Measurements from ENCODE around the gene KRTAP5-5.
"Not testable (repeated sequence)": the region's sequence is repeated elsewhere in the genome, so short reads cannot be mapped to it uniquely, and the experiment has no call there.

KRTAP5-5 gene

DNA sequence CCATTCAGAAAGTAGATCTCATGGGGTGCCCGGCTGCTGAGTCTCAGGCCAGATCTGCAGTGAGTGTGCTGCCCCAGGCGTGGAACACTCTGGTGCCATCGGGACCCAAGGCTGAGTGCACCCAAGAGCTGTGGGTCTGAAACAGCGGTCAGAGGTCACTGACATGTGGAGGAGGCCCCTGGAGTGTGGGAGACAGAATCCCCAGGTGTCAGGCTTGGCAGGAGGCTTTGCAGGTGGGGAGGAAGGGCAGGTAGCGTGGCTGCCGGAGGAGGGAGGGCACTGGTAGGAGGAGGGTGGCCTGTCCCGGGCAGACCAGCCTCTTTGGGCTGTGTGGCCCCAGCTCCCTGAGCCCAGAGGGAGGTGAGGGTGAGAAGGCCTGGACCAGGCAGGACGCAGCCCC is 35.7 kb downstream of the KRTAP5-5 start:
- Histone ChIP-seq H3K4me3 (replicated peaks; ENCODE audit: low read depth, low read length) (no peak overlapping the region), H3K36me3 (ENCODE audit: control insufficient read depth, insufficient read depth, low read length) (no peaks in the 10 kb centered on the region), H3K27me3 (replicated peaks; ENCODE audit: control insufficient read depth, insufficient read depth, low read length) (no peaks in the 10 kb centered on the region; the same call in 1 of the 2 replicates)
- TF ChIP-seq, protein P1, sequence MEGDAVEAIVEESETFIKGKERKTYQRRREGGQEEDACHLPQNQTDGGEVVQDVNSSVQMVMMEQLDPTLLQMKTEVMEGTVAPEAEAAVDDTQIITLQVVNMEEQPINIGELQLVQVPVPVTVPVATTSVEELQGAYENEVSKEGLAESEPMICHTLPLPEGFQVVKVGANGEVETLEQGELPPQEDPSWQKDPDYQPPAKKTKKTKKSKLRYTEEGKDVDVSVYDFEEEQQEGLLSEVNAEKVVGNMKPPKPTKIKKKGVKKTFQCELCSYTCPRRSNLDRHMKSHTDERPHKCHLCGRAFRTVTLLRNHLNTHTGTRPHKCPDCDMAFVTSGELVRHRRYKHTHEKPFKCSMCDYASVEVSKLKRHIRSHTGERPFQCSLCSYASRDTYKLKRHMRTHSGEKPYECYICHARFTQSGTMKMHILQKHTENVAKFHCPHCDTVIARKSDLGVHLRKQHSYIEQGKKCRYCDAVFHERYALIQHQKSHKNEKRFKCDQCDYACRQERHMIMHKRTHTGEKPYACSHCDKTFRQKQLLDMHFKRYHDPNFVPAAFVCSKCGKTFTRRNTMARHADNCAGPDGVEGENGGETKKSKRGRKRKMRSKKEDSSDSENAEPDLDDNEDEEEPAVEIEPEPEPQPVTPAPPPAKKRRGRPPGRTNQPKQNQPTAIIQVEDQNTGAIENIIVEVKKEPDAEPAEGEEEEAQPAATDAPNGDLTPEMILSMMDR (IDR thresholded peaks at IDR 0.05; ENCODE audit: insufficient read depth, low read length, poor library complexity, severe bottlenecking) = no peak
- DNase-seq (ENCODE audit: extremely low read depth, insufficient read length) = no peak

DNA sequence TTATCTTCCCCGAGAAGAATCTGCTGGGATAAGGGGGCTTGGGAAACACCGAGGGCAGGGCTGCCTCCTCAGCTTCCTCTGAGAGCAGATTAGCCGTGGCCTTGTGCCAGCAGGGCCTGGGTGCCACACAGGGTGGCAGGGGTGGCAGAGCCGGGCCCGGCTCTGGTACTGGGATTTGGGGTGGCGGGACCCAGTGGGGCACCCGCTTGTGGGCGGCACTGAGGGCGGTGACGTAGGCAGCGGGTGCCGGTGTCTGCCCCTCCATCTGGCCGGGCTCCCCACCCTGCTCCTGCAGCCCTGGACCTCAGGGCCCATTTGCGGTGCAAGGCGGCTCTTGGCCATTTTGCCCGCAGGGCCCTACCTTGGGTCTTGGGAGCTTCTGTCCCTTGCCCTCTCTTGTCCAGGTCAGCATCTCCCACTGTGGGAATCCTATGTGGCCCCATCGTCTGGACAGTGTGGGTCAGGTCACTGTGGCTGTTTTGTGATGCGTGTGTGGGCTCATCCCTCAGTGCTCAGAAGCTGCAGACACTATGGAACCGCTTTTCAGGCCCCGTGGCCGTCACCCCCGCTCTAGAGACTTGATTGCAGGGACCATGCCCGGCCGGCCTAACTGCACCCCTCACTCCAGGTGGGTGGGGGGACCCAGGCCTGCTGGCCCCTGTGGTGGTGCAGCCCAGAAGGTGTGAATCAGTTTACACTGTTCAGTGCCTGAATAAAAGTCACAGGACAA is 37.7 kb downstream of the KRTAP5-5 start:
- TF ChIP-seq, protein P1 (IDR thresholded peaks at IDR 0.05; ENCODE audit: insufficient read depth, low read length, poor library complexity, severe bottlenecking) = no peak
- no peaks in the 10 kb centered on the region; the same call in 1 of the 2 replicates for H3K27me3 ChIP-seq (replicated peaks; ENCODE audit: control insufficient read depth, insufficient read depth, low read length)

DNA sequence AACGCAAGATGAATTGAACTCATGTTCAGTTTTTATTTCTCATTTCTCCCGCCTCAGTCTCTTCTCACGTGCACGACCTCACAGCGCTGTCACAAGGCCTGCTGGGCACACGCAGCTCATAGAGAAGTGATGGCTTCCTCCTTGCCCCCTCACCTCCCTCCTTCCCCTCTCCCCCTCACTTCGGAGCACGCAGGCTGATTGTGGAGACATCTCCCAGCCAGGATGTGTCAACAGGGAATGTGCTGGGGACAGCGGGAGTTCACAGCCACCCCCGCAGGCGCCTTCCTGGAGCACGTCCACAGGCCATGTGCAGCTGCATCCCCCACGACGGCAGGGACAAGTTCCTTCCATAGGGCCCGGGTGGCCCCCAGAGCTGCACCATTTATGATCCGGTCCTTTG is 38.3 kb downstream of the KRTAP5-5 start:
- H3K27me3 ChIP-seq (replicated peaks; ENCODE audit: control insufficient read depth, insufficient read depth, low read length) = no peaks in the 10 kb centered on the region; the same call in 1 of the 2 replicates
- no peak for DNase-seq (ENCODE audit: extremely low read depth, insufficient read length)
- H3K36me3 ChIP-seq (ENCODE audit: control insufficient read depth, insufficient read depth, low read length) = no peaks in the 10 kb centered on the region
- H3K4me3 ChIP-seq (replicated peaks; ENCODE audit: low read depth, low read length) = no peak overlapping the region
- TF ChIP-seq, protein P1 (IDR thresholded peaks at IDR 0.05; ENCODE audit: insufficient read depth, low read length, poor library complexity, severe bottlenecking) = no peak

More for the DNA sequence above, 37.7 kb downstream of the KRTAP5-5 start:
- no peak for DNase-seq (ENCODE audit: extremely low read depth, insufficient read length)
- Histone ChIP-seq H3K4me3 (replicated peaks; ENCODE audit: low read depth, low read length) (no peak overlapping the region), H3K36me3 (ENCODE audit: control insufficient read depth, insufficient read depth, low read length) (no peaks in the 10 kb centered on the region)

DNA sequence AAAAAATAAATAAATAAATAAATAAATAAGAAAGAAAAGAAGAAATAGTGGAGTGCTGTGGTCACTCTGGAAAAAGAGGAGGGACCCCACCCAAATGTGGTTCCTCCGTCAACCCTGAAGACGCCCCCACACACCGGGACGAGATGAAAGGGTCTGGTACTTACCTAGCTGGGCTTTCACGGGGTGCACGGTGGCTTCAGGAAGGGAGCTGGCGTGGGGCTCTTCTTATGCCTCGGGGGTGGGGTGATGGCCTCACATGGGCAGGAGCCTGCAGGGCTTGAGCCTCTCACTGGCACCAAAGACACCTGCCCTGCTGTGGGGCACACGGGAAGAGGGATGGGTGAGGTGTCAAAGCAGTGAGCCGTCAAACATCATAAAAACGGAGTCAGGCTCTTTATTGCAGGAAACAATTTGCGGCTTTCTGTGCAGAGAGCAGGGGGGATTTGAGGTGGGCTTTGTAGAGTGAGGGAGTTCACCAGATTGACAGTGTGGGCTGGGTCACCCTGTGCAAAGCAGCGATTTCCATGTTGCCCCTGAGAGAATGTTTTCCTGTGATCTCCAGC is 39.4 kb downstream of the KRTAP5-5 start:
- DNase-seq (ENCODE audit: extremely low read depth, insufficient read length) = no peak
- TF ChIP-seq, protein P1 (IDR thresholded peaks at IDR 0.05; ENCODE audit: insufficient read depth, low read length, poor library complexity, severe bottlenecking) = no peak
- Histone ChIP-seq H3K36me3 (ENCODE audit: control insufficient read depth, insufficient read depth, low read length) (no peaks in the 10 kb centered on the region), H3K4me3 (replicated peaks; ENCODE audit: low read depth, low read length) (no peak overlapping the region), H3K27me3 (replicated peaks; ENCODE audit: control insufficient read depth, insufficient read depth, low read length) (no peaks in the 10 kb centered on the region; the same call in 1 of the 2 replicates)

DNA sequence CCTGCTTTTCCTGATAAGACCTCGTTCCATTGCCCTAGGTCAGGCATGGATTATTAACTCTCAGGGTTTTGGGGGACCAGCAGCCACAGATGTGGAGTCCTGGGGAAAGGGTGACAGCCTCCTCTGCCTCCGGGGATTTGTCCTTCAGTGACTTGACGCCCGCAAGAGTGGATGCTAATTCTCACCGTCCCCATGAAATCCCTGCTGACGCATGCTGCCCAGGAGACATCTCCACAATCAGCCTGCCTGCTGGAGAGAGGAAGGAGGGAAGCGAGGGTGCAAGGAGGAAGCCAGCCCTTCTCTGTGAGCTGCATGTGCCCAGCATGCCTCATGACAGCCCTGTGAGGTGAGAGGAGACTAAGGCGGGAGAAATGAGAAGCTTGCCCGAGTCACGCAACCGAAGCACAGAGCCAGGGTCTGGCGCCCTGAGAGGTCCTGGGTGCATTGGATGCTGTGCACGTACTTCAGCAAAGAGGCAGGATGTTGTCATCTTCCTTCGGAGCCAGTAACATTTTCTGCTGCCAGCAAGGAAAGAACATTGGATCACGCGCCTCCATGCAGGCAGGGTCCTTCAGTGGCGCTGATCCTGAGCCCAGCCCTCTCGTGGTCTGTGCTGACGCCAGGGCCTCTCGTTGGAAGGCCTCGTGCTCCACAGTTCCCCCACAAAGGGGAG is 40.1 kb downstream of the KRTAP5-5 start:
- Histone ChIP-seq H3K4me3 (replicated peaks; ENCODE audit: low read depth, low read length) (no peak overlapping the region), H3K36me3 (ENCODE audit: control insufficient read depth, insufficient read depth, low read length) (no peaks in the 10 kb centered on the region), H3K27me3 (replicated peaks; ENCODE audit: control insufficient read depth, insufficient read depth, low read length) (peaks cover 1% of the 10 kb centered on the region; the same call in 1 of the 2 replicates)
- no peak for DNase-seq (ENCODE audit: extremely low read depth, insufficient read length)
- TF ChIP-seq, protein P1 (IDR thresholded peaks at IDR 0.05; ENCODE audit: insufficient read depth, low read length, poor library complexity, severe bottlenecking) = no peak

DNA sequence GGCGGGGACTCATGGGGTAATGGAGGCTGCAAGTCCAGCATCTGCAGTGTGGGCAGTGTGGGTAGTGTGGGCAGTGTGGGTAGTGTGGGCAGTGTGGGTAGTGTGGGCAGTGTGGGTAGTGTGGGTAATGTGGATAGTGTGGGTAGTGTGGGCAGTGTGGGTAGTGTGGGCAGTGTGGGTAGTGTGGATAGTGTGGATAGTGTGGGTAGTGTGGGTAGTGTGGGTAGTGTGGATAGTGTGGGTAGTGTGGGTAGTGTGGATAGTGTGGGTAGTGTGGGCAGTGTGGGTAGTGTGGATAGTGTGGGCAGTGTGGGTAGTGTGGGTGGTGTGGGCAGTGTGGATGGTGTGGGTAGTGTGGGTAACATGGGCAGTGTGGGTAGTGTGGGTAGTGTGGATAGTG is 40.9 kb downstream of the KRTAP5-5 start:
- DNase-seq (ENCODE audit: extremely low read depth, insufficient read length); H3K36me3 ChIP-seq (ENCODE audit: control insufficient read depth, insufficient read depth, low read length); H3K27me3 ChIP-seq (replicated peaks; ENCODE audit: control insufficient read depth, insufficient read depth, low read length); H3K4me3 ChIP-seq (replicated peaks; ENCODE audit: low read depth, low read length): not testable (repeated sequence)

Data from GM06990 (cell line).